Stimulated activated CD4-positive, alpha-beta T cell treated with anti-CD3 and anti-CD28 coated beads, Interleukin-15, amount 100 ng/mL, for 48 hours (primary cell): Measurements from ENCODE around the gene PGLYRP3.

Experiments used
- DNase-seq, 2 donors: peaks; one replicate each; pipeline ENCODE4 v3.0.0-alpha.2; 2020; ENCODE audit warnings: low read depth in 2 of 2

The PGLYRP3 gene

DNA sequence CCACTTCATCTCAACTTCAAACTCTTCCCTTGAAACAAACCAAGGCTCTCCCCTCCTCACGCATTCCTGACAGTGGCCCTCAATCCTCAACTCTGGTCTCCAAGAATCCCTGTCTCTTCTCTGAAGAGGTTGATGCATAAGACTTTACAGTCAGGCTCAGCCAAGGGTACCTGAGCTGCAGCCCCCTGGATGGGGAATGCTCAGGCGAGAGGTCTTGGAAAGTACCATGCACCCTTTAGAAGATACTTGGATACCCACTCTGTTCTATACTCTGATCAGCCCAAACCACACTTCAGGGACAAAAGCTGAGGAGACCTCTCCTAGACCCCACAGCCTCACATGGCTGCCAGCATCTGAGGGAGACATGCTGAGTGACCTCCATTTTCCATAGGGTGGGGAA lies 536 bp upstream of the PGLYRP3 start:
- DNase-seq, result no peak

DNA sequence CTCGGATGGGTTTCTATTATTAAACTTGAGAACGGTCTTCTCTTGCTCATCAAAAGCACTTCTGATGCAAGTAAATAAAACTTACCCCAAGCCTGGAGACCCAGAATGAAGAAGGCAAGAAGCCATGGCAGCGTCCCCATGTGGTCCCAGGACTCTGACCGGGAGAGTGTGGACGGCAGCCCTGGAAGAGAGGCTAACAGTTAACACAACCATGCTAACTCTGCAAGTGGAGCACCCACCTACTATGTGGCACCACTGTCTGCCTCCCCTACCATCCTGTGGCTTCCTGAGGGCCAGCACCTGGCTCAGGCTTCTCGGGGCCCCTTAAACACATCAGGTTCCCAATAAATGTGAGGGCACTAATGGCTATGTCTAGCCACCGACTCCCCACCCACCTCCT lies 2.2 kb downstream of the PGLYRP3 start:
- no peak for DNase-seq

DNA sequence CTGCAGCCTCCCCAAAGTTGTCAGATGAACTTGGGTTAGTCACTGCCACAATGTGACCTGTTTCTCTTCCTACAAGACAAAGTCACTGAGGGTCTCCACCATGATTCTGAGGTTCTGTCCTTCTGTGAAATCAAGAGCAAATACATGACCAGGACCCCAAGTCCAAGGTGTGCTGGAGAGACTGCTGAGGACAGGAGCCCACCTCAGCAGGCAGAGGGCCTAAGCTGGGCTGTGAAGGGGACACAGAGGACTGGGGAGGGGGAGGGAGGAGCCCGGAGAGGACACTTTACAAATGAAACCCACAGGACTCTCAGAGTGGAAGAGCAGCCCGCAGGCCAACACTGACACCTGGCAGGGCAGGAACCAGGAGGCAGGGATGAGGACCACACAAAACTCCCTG lies 3.3 kb downstream of the PGLYRP3 start:
- no peak for DNase-seq

DNA sequence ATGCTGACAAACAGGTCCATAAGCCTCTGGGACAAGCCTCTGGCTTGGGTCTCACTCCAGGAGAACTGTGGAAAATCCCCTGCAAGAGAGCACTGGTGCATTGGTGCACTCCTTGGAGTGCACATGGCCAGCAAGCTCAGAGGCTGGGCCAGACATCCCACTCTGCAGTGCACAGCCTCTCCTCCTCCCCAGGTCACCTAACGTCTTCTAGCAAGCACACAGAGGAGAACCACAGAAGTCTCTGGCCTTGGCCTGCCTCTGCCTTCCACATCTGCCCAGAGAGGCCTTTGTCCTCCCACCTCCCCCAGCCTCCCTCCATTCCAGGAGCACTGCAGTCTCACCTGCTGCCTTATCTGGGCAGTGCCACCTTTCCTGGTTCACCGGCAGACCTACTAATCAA lies 4.2 kb downstream of the PGLYRP3 start:
- no peak for DNase-seq

DNA sequence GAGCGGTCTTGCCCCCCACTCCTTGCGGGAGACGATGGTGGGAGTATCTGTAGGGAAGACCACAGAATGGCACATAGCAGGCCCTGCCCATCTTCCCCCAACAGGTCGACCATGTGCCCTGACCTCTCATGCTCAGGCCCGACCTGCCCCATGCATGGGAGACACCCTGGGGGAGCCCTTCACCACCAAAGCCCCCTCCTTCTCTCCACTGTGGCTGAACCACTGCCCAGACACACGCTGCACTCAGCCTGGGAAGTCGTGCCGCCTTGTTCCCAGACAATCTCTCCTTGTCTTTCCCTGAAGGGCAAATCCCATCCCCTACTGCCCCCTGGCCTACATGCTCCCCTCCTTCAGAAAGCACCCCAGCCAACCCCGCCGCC lies 5.5 kb downstream of the PGLYRP3 start:
- no peak for DNase-seq

DNA sequence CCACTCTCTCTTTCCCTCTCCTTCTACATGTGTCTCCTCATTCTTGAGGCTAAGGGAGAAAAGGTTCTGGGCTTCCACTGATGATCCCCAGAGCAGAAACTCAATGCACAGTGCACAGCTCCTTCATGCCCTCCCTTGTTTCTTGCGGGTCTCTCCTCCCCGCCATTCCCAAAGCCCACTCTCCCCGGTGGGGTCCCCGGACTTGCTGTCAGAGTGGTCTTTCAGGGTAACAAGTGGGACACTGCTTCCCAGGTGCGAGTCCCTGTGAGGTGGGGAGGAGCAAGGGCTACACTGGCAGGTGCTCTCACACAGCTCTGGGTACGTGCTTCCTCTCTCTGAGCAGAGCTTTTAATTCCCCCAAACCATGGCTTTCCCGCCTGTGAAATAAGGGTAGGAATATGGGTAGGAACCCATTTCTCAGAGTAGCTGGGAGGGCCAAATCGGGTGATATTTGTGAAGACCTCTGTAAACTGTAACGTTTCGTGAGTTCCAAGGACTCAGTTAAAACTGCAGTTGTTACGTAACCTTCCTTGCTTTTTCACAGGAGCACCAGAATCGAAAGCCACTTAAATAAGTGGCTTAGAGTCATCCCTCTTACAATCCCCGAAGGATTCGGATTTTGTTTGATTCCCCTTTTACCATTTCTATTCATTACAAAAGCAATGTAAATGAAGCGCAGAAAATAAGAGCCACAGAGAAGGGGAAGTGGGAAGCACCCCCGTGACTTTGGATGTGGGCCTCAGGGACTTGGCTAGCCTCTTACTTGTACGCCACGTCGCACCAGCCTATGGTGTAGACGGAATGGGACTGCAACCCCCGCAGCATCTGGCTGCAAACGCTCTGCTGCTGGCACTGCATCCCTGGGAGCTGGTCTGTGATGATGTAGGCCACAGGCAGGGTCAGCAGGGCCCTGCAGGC lies 6.2 kb downstream of the PGLYRP3 start:
- DNase-seq, result no peak

DNA sequence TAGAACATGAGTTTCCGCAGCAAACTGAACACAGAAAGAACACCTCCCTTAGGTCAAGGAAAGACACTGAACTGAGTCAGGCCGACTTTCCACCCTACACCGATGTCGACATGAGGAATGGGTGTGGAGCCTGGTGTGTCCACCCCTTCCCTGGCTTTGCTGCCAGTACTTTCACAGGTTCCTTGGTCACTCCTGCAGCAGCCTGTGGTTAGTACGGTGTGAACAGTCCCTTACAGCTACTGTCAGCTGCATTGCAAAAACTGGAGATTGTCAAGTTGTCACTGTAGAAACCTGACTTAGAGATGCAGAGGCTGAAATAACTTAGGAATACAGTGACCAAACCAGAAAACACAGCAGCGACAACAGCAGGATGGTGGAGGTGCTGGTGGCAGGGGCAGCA lies 7.1 kb downstream of the PGLYRP3 start:
- no peak for DNase-seq

DNA sequence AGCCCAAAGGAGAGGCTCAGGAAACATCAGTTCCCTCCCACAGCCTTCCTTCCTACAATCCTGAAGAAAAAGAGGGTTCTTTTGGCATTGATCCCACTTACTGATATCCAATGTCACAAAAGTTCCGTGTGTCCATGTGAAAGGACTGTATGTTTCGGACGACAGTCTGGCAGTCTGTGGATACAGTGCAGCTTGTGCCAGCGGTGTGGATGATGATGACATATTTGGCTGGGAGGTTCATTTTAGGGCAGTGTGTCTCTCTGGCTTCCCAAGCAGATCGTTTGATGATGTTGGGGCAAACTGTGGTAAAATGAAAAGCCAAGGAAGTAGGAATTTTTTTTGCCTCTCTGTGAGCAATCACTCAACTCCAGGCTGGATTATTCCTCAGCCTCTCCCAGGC lies 10.4 kb downstream of the PGLYRP3 start:
- no peak for DNase-seq

DNA sequence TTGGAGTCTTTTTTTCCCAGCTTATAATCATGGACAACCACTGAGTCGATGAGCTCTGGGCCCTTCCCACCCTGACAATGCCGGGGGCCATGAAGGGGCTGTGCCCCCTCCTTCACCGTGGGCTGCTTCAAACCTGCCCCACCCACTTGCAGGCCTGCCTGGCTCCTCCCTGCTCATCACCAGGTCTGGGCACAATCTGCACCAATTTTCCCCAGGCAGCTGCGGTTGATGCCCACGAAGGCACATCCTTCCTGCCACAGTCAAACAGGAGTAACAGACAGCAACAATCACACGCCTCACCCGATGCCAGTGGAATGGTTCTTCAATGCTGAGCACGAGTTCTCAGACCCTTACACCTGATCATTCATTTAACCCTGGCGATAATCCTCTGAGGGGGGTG lies 18.9 kb downstream of the PGLYRP3 start:
- DNase-seq, result no peak

DNA sequence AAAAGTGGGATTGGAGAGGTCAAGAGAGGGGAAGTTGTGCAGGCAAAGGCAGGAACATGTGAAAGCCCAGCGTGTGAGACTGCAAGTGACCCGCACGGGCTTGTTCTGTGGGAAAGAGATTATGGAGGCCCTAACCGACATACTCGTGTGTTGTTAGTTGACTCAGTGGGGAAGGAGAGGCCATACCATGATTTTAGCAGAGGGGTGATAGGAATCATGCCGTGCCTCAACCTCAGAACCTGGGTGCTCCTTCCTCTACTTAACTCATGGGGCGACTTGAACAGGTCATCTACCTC lies 19.3 kb downstream of the PGLYRP3 start:
- DNase-seq, result no peak

DNA sequence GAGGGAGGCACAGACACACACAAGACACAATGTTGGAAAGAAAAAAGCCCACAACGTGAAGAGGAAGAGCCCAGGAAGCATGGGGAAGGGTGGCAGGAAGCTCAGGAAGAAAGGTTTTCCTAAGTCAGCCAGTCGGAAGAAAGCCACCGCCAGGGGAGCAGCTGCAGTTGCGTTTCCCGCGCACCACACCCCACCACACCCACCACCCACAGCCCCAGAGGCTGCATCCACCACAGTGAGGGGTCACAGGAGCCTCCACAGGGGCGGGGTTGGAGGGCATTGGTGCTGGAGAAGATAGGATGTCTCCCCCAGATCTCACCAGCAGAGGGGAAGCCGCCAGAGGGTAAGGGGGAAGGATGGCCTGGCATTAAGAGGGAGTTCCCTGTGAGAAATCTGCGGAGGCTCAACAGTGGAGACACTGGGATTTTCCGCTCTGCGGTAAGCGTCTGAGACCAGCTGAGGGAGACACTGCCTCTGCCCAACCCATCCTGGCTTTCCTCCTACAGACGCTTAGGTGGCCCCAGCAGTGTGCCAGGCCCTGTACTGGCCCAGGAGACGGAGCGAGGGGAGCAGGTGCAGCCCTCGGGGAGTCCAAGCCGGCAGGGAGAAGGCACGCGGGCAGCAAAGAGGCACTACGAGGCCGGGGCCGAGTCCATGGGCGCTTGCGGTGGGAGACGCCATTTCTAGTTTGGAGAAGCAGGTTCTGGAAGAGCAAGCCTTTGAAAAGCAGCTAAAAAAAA lies 19.8 kb downstream of the PGLYRP3 start:
- no peak for DNase-seq

DNA sequence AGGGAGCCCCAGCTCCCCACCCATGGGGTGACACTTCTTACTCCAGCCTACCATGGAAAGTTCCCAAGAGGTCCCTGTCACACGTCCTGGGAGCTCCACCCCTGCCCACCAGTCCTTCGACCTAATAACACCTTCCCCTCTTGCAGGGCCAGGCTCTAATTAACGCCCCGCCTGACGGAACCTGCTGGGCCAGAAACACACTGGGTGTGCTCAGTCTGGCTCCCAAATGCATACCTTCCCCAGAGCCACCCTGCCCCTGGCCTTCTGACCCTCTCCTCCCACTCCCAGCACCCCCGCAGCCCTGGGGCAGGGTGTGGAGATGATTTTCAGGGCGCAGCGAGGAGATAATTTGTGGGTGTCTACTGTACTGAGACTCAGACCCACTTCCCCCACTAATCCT lies 20.6 kb downstream of the PGLYRP3 start:
- no peak for DNase-seq

DNA sequence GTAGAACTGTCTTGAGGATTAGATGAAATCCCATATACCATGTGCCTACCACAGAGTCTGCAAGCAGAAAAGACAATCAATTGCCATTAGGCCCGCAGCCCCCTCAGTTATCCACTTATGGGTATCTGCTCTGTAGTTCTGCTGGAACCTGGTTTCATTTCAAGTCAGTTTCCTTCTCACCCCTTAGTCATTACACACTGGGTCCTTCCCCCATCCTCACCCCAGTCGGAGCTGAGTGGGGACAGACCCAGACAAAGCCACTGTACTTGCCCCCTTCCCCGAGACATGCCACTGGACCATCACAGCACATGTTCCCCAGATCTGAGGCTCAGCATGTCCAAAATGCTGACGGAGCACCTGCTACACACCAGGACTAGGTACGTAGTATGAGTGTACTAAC lies 21.2 kb downstream of the PGLYRP3 start:
- DNase-seq, result no peak

DNA sequence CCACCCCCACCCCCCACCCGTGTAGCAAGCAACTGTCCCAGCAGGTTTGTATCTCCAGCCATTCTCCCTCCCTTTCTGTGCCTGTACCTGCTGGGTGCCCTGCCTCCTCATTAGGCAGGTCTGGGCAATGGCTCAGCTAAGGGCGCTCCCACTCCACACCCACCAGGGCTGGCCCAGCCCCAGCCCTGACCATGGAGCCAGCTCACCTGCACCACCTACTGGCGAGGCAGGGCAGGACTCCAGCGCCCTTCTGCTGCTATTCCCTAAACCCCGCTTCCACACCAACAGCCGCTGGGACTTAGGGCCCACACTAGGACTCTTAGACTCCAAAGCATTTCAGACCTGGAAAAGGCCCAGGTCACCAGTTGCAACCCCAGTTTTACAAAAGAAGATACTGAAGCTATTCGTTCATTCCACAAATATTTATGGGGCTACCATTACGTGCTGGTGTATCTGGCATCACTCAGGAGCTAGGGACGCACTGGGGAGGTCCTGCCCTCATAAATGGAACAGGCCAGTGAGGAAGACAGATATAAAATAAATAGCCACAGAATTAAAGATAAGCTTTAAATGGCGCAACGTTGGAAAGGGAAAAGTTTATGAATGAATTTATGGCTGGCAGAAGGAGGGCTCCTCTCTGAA lies 24.0 kb downstream of the PGLYRP3 start:
- DNase-seq, result peak in 1 of 2 donors; percentile 13

DNA sequence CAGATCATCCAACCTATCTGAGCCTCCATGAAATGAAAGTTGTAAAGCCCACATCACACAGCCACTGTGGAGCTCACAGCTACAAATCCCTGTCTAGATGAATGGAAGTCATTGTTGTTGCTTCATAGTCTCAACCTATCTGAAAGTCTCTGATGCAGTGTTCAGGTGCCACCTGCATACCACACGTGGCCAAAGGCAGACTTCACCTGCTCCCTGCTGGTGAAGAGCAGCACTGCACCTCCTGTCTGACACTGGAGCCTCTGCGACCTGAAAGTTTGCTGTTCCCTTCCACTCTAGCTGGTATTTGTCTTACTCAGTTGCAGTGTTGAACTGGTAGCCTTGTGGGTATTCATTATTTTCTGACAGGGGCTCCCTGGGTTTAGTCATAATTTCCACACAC lies 34.9 kb downstream of the PGLYRP3 start:
- DNase-seq, result peak; percentile 20 to 48

DNA sequence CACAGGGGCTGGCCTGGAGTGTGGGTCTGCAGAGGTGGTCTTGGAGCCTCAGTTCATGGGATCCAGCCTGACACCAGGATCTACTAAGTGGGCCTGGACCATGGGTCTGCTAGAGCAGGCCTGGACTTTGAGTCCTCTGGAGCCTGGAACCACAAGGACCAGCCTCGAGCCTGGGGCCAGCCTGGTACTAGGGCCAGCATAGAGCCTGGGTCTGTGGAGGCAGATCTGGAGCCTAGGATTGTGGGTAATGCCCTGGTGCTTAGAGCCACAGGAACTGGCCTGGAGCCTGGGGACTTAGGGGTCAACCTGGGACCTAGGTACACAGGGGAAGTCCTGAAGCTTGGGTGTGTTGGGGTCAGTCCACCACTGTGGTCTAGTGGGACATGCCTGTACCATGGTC lies 40.6 kb downstream of the PGLYRP3 start:
- no peak for DNase-seq

DNA sequence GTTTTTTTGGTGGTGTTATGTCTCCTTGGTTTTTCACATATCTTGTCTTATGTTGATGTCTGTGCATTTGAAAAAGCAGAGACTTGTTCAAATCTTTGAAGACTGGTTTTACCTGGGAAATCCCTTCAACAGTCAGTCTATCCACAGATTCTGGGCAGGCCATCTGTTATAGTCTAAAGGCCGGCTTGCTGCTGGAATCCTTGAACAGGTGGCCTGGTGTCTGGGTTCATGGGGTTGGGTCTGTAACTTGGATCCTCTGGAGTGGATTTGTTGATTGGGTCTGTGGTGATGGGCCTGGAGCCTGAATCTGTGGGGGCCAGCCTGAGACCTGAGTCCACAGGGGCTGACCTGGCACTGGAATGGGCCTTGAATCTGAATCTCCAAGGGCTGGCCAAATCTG lies 41.0 kb downstream of the PGLYRP3 start:
- DNase-seq, result no peak

DNA sequence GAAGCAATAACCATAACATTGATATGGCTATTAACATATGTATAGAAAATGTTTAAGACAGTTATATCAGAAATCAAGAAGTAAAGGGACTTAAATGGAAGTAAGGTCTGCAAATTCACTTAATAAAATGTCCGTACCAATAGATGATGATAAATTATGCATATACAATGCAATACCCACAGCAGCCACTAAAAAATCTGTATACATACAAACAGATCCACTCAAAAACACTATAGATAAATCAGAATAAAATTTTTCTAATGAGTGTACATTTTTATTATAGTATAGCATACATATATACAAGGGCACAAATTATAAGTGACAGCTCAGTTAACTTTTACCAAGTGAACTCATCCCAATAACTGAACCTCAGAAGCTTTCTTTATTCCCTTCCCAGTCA lies 47.3 kb downstream of the PGLYRP3 start:
- no peak for DNase-seq

DNA sequence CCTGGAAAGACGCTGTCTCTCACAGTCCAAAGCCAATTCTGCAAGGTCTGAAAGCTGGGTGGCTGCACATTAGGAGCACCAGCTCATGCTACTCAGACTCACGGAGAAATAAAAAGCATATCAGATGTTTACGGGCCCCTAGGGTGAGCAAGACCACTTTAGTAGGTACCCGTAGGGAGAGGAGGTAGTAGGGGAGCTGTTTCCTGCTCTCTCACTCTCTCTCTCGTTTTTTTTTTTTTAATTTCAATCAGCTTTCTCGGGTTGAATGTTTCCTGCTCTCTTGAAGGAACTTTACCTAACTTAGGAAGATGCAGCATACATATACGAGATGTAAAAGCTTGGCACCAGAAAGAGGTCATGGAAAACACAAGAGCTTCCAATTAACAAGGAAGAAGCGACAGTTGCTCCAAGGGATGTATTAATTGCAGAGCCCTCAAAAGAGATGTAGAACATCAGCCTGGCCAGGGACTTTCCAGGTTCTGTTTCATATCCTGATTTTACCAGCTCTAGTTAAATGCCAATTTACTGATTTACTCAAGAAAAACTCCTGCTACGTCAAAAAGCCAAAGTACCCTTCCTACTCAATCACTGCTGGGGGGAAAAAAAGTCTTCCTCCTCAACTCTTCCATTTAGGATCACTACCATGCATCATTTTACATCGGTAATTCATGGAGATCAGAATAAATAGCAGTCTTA lies 50.1 kb downstream of the PGLYRP3 start:
- no peak for DNase-seq

DNA sequence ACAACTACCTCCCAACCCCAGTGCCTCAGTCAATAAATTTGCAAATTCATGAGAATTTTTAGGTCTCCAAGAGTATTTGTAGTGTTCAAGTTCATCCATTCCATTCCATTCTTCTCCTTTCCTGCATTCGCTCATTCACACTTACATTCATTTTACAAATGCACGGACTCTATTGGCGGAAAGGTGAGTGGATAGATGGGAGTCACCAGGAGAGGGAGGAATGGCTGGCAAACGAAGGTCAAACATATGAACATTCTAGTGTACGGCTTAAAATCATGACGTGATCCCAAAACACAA lies 50.7 kb downstream of the PGLYRP3 start:
- DNase-seq, result no peak

DNA sequence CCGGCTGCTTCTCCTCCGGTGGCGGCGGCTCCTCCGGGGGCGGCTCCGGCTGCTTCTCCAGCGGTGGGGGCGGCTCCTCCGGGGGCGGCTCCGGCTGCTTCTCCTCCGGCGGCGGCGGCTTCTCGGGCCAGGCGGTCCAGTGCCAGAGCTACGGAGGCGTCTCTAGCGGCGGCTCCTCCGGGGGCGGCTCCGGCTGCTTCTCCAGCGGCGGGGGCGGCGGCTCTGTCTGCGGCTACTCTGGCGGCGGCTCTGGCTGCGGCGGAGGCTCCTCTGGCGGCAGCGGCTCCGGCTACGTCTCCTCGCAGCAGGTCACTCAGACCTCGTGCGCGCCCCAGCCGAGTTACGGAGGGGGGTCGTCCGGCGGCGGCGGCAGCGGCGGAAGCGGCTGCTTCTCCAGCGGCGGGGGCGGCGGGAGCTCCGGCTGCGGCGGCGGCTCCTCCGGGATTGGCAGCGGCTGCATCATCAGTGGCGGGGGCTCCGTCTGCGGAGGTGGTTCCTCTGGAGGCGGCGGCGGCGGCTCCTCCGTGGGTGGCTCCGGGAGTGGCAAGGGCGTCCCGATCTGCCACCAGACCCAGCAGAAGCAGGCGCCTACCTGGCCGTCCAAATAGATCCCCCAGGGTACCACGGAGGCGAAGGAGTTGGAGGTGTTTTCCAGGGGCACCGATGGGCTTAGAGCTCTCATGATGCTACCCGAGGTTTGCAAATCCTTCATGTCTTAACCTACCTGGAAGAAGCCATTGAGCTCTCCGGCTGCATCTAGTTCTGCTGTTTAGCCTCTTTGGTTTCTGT lies 51.3 kb downstream of the PGLYRP3 start:
- DNase-seq, result no peak
